H1 (cell line): ENCODE results near the gene ITGA8. TPM values are rescaled to one million over a fixed set of nuclear protein-coding genes. Genes with fewer than 3 reads are reported as not detected.

ENCODE experiments used
- CTCF ChIA-PET: fragments of 300-600 bp; sonication (Branson Sonifier 250); formaldehyde crosslinking; loops from one replicate; lab custom pipeline; 2021; ENCODE audit not compliant: partially characterized antibody; lab: Charles Lee
- POLR2A ChIA-PET: fragments of 300-600 bp; sonication (Branson Sonifier 250); formaldehyde crosslinking; loops from one replicate; lab custom pipeline; 2021; ENCODE audit warnings: inconsistent platforms; ENCODE audit not compliant: partially characterized antibody; lab: Charles Lee
- DNase-seq, 2 experiments: peaks; one replicate each; pipeline versions ENCODE4 v3.0.0 to v3.0.0-alpha.2; 2010 to 2022; ENCODE audit warnings: low spot score in 2 of 2, low read depth in 1 of 2, mixed read lengths in 1 of 2
- FAIRE-seq: peaks from 2 replicates; lab custom pipeline; 2011; peaks lifted over from hg19 to GRCh38; lab: Jason Lieb, UNC
- H2AFZ ChIP-seq: 2 replicates; pipeline ENCODE4 v1.8.1; 2012; ENCODE audit warnings: low read length, inconsistent platforms
- H2AK5ac ChIP-seq: 2 replicates; pipeline ENCODE4 v1.6.1; 2013; ENCODE audit warnings: low read depth, low read length
- H2BK120ac ChIP-seq: replicated peaks from 2 replicates; pipeline ENCODE3; 2013; ENCODE audit warnings: low read depth, low read length, inconsistent platforms
- H2BK12ac ChIP-seq: 2 replicates; pipeline ENCODE4 v1.6.1; 2013; ENCODE audit warnings: low read depth, low read length
- H2BK15ac ChIP-seq: 2 replicates; pipeline ENCODE4 v1.6.1; 2013; ENCODE audit warnings: low read length
- H2BK20ac ChIP-seq: 2 replicates; pipeline ENCODE4 v1.6.1; 2013; ENCODE audit warnings: low read length
- H2BK5ac ChIP-seq: 2 replicates; pipeline ENCODE4 v1.6.1; 2013; ENCODE audit warnings: low read depth, low read length
- H3K14ac ChIP-seq: 2 replicates; pipeline ENCODE4 v1.6.1; 2013; ENCODE audit warnings: inconsistent platforms; ENCODE audit not compliant: insufficient read length
- H3K18ac ChIP-seq: 2 replicates; pipeline ENCODE4 v1.6.1; 2013; ENCODE audit warnings: low read length; ENCODE audit errors: extremely low read depth
- H3K23ac ChIP-seq: 2 replicates; pipeline ENCODE4 v1.6.1; 2013; ENCODE audit warnings: inconsistent platforms; ENCODE audit not compliant: insufficient read length
- H3K23me2 ChIP-seq: 2 replicates; pipeline ENCODE4 v1.6.1; 2013; ENCODE audit warnings: low read depth, low read length
- H3K27ac ChIP-seq: 2 replicates; pipeline ENCODE4 v1.6.1; 2011; ENCODE audit warnings: low read depth, low read length, inconsistent platforms
- H3K27me3 ChIP-seq, 4 experiments: replicated peaks in 1 of 4; 1 replicate in 1 of 4; 2 replicates in 3 of 4; pipeline versions ENCODE4 v1.6.1 to v1.8.1; 2011 to 2013; ENCODE audit warnings: low read length in 3 of 4, mild to moderate bottlenecking in 3 of 4, inconsistent platforms in 2 of 4, mixed read lengths in 2 of 4, moderate library complexity in 1 of 4; ENCODE audit not compliant: control insufficient read depth in 3 of 4, insufficient read depth in 3 of 4; ENCODE audit errors: extremely low read depth in 1 of 4
- H3K36me3 ChIP-seq, 4 experiments: 2 replicates each; pipeline versions ENCODE4 v1.6.1 to v1.8.1; 2011 to 2013; ENCODE audit warnings: mild to moderate bottlenecking in 4 of 4, low read length in 3 of 4, moderate library complexity in 2 of 4, control low read depth in 1 of 4, inconsistent platforms in 1 of 4; ENCODE audit not compliant: insufficient read depth in 4 of 4, control insufficient read depth in 2 of 4
- H3K4ac ChIP-seq: replicated peaks from 2 replicates; pipeline ENCODE3; 2013; ENCODE audit warnings: low read length, low read depth, mixed read lengths, inconsistent platforms; ENCODE audit not compliant: insufficient read length
- H3K4me1 ChIP-seq, 4 experiments: replicated peaks in 1 of 4; 1 replicate in 1 of 4; 2 replicates in 3 of 4; pipeline versions ENCODE4 v1.6.1 to v1.8.1; 2011 to 2013; ENCODE audit warnings: low read length in 3 of 4, inconsistent platforms in 2 of 4, mixed read lengths in 1 of 4; ENCODE audit not compliant: insufficient read depth in 4 of 4, control insufficient read depth in 3 of 4
- H3K4me2 ChIP-seq, 2 experiments: 2 replicates each; pipeline versions ENCODE4 v1.6.1 to v1.8.1; 2011 to 2013; ENCODE audit warnings: low read depth in 2 of 2, low read length in 2 of 2, control low read depth in 1 of 2, inconsistent platforms in 1 of 2, mild to moderate bottlenecking in 1 of 2; ENCODE audit not compliant: insufficient read depth in 1 of 2
- H3K4me3 ChIP-seq, 4 experiments: fragments of 200-600, 300-600 bp in 1 of 4; sonication (generic), shearing (Covaris generic), sonication (Bioruptor Twin) in 1 of 4; 2 replicates each; pipeline versions ENCODE4 v1.5.1 to v1.8.1; 2011 to 2016; ENCODE audit warnings: low read length in 4 of 4, low read depth in 3 of 4, control low read depth in 2 of 4, inconsistent platforms in 2 of 4, mild to moderate bottlenecking in 2 of 4, mixed read lengths in 1 of 4, moderate library complexity in 1 of 4; ENCODE audit not compliant: insufficient read depth in 2 of 4; ENCODE audit errors: extremely low read depth in 1 of 4
- H3K56ac ChIP-seq: replicated peaks from 2 replicates; pipeline ENCODE3; 2013; ENCODE audit warnings: low read depth, mild to moderate bottlenecking, mixed read lengths, low read length, inconsistent platforms; ENCODE audit not compliant: insufficient read length
- H3K79me1 ChIP-seq: 2 replicates; pipeline ENCODE4 v1.6.1; 2013; ENCODE audit warnings: low read depth, low read length, control low read depth
- H3K79me2 ChIP-seq, 2 experiments: 2 replicates each; pipeline versions ENCODE4 v1.6.1 to v1.8.1; 2012 to 2013; ENCODE audit warnings: low read length in 2 of 2, mild to moderate bottlenecking in 2 of 2, inconsistent platforms in 1 of 2; ENCODE audit not compliant: insufficient read depth in 2 of 2, control insufficient read depth in 1 of 2
- H3K9ac ChIP-seq, 4 experiments: replicated peaks in 1 of 4; 1 replicate in 1 of 4; 2 replicates in 3 of 4; pipeline versions ENCODE4 v1.6.1 to v1.8.1; 2011 to 2013; ENCODE audit warnings: low read depth in 3 of 4, low read length in 3 of 4, control low read depth in 2 of 4, mild to moderate bottlenecking in 2 of 4, moderate library complexity in 2 of 4, inconsistent platforms in 1 of 4; ENCODE audit errors: extremely low read depth in 1 of 4
- H3K9me3 ChIP-seq, 2 experiments: 2 replicates each; pipeline versions ENCODE4 v1.6.1 to v1.8.1; 2012 to 2013; ENCODE audit warnings: mild to moderate bottlenecking in 2 of 2, moderate library complexity in 2 of 2, control low read depth in 1 of 2, inconsistent platforms in 1 of 2, low read depth in 1 of 2, low read length in 1 of 2, mixed read lengths in 1 of 2; ENCODE audit not compliant: insufficient read depth in 2 of 2
- H4K20me1 ChIP-seq, 2 experiments: replicated peaks in 1 of 2; 2 replicates each; pipeline versions ENCODE3 to v1.8.1; 2011 to 2013; ENCODE audit warnings: inconsistent platforms in 2 of 2, low read length in 2 of 2, mild to moderate bottlenecking in 1 of 2; ENCODE audit not compliant: insufficient read depth in 2 of 2, control insufficient read depth in 1 of 2
- H4K5ac ChIP-seq: 2 replicates; pipeline ENCODE4 v1.6.1; 2013; ENCODE audit warnings: low read length, low read depth, mixed read lengths, inconsistent platforms; ENCODE audit not compliant: insufficient read length
- H4K8ac ChIP-seq: 2 replicates; pipeline ENCODE4 v1.8.0; 2013; ENCODE audit warnings: mild to moderate bottlenecking, moderate library complexity, low read length, inconsistent platforms; ENCODE audit not compliant: insufficient read depth; ENCODE audit errors: extremely low read depth
- H4K91ac ChIP-seq: replicated peaks from 2 replicates; pipeline ENCODE3; 2013; ENCODE audit warnings: low read length, mixed read lengths, inconsistent platforms; ENCODE audit not compliant: insufficient read length
- BCL11A ChIP-seq, 2 experiments: IDR thresholded peaks; one replicate each; pipeline ENCODE4 v1.6.1; 2011; ENCODE audit warnings: low read depth in 2 of 2, low read length in 2 of 2, mild to moderate bottlenecking in 2 of 2
- CREB1 ChIP-seq: IDR thresholded peaks from 2 replicates; pipeline ENCODE4 v1.6.1; 2012; ENCODE audit warnings: inconsistent platforms
- CTBP2 ChIP-seq: IDR thresholded peaks from 2 replicates; pipeline ENCODE4 v1.7.0; 2011; ENCODE audit warnings: borderline replicate concordance, mild to moderate bottlenecking, moderate library complexity, mixed read lengths, low read length; ENCODE audit not compliant: insufficient read depth, insufficient read length
- JUN ChIP-seq: IDR thresholded peaks from 2 replicates; pipeline ENCODE4 v1.6.1; 2011; ENCODE audit warnings: low read depth, mild to moderate bottlenecking, improper control_type of control experiment, low read length
- KDM5A ChIP-seq: fragments of 200-600 bp; IDR thresholded peaks from 2 replicates; pipeline ENCODE4 v1.7.1; 2012; ENCODE audit warnings: mild to moderate bottlenecking, low read length, inconsistent platforms, mixed read lengths
- SAP30 ChIP-seq: fragments of 300-600 bp; sonication (generic); IDR thresholded peaks from 2 replicates; pipeline ENCODE4 v1.7.1; 2012; ENCODE audit warnings: low read length, moderate library complexity, mild to moderate bottlenecking, inconsistent platforms; ENCODE audit not compliant: insufficient read depth, insufficient replicate concordance
- SRF ChIP-seq: IDR thresholded peaks from 2 replicates; pipeline ENCODE4 v1.6.1; 2011; ENCODE audit warnings: mild to moderate bottlenecking, low read depth, low read length, moderate library complexity
- WGBS, 2 experiments: shearing (Covaris generic) in 1 of 2; methylation state at CpG; one replicate each; pipeline versions ENCODE4 v1.1.6 to v1.1.7; 2013 to 2015; ENCODE audit warnings: low lambda C conversion rate in 2 of 2, mixed read lengths in 2 of 2, inconsistent platforms in 1 of 2, low coverage in 1 of 2, missing lambda C conversion rate in 1 of 2; ENCODE audit not compliant: insufficient replicate concordance in 2 of 2, insufficient coverage in 1 of 2, insufficient read length in 1 of 2; ENCODE audit errors: extremely low coverage in 1 of 2, missing lambda C conversion rate in 1 of 2; 5-methylcytosine and 5-hydroxymethylcytosine counted together
- polyA plus RNA-seq, 7 experiments: library from polyadenylated mRNA; depleted of rRNA in 3 of 7; stranded (reverse) in 5 of 7; unstranded in 2 of 7; fragments of >200 nt in 5 of 7; fragments of 200-250 nt in 2 of 7; gene quantifications; 1 replicate in 5 of 7; 2 replicates in 1 of 7; 4 replicates in 1 of 7; pipeline versions ENCODE4 v1.2.1 to v1.2.3, GENCODE V29; 2011 to 2013; ENCODE audit warnings: missing spikeins in 2 of 7, mixed read lengths in 2 of 7
- total RNA-seq: library from RNA; stranded (reverse); fragmentation: NEBNext Ultra II Directional; extraction: Animal tissue kit (Norgen Biotek cat#: 25700); gene quantifications from 2 replicates; pipeline ENCODE4 v1.2.1, GENCODE V29; 2021
- TF ChIP-seq, protein P1 (sequence below): IDR thresholded peaks from 2 replicates; pipeline ENCODE4 v1.6.1; 2012; ENCODE audit warnings: inconsistent platforms
- TF ChIP-seq, protein P2 (sequence below): IDR thresholded peaks from 2 replicates; pipeline ENCODE4 v1.6.1; 2011; ENCODE audit warnings: low read length, improper control_type of control experiment

The ITGA8 gene
- total and polyA plus RNA-seq, 2 of the 8 experiments (the other 6 are each of a cell fraction or from before 2014, with no cell fraction given), result not detected

DNA sequence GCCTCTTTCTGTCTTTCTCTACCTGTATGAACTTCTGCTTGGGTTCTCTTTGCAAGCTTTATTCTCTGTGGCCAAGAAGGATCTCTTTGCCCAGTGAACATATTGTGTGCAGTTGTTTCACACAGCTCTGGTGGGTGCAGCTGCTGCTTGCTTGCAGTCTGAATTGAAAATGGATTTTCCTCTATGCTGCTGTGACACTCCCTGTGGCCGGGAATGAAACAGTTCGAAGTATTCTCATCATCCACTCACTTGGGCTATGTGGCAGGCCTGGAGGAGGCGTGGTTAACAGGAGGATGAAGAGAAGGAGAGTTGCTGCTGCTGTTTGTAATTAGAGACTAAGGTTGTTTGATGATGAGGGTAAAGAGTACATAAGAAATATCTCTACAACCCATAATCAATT lies 28.4 kb upstream of the ITGA8 start:
- H2BK5ac ChIP-seq, result no peak overlapping the region
- H4K91ac ChIP-seq, result no peak overlapping the region
- no peak overlapping the region for H2BK120ac ChIP-seq
- H3K4me3 ChIP-seq, result no peak overlapping the region
- H4K5ac ChIP-seq, result no peak overlapping the region
- TF ChIP-seq, protein P1, sequence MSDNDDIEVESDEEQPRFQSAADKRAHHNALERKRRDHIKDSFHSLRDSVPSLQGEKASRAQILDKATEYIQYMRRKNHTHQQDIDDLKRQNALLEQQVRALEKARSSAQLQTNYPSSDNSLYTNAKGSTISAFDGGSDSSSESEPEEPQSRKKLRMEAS, result no peak
- TF ChIP-seq KDM5A (no peak), SRF (no peak), SAP30 (no peak), CREB1 (no peak), BCL11A (IDR thresholded peaks at IDR 0.05; ENCODE audit: low read depth in 2 of 2, low read length in 2 of 2) (no peak), CTBP2 (no peak), JUN (no peak)
- TF ChIP-seq, protein P2, sequence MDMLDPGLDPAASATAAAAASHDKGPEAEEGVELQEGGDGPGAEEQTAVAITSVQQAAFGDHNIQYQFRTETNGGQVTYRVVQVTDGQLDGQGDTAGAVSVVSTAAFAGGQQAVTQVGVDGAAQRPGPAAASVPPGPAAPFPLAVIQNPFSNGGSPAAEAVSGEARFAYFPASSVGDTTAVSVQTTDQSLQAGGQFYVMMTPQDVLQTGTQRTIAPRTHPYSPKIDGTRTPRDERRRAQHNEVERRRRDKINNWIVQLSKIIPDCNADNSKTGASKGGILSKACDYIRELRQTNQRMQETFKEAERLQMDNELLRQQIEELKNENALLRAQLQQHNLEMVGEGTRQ, result no peak
- POLR2A ChIA-PET, result no interaction called here
- H3K27me3 ChIP-seq, result no peaks in the 10 kb centered on the region
- H2BK15ac ChIP-seq, result no peak overlapping the region
- H3K14ac ChIP-seq, result no peak overlapping the region
- WGBS, 2 experiments, result 83% methylated on average over 3 of the region's 3 CpGs; no CpG with 5 or more reads in 1 of the 2 experiments
- no peak overlapping the region for H3K56ac ChIP-seq
- H3K18ac ChIP-seq, result no peak overlapping the region
- H3K27ac ChIP-seq, result no peak overlapping the region
- FAIRE-seq (no peak), DNase-seq (no peak)
- no peak overlapping the region for H3K9ac ChIP-seq
- no peak overlapping the region for H2AK5ac ChIP-seq
- no peak overlapping the region for H3K23ac ChIP-seq
- no peaks in the 10 kb centered on the region for H3K79me1 ChIP-seq
- H3K4me2 ChIP-seq, result no peak overlapping the region
- CTCF ChIA-PET, result no interaction called here
- no peaks in the 10 kb centered on the region for H3K36me3 ChIP-seq
- H3K4ac ChIP-seq, result no peak overlapping the region
- no peak overlapping the region for H4K8ac ChIP-seq
- no peaks in the 10 kb centered on the region for H3K23me2 ChIP-seq
- H2BK20ac ChIP-seq, result no peak overlapping the region
- no peaks in the 10 kb centered on the region for H3K9me3 ChIP-seq
- H3K4me1 ChIP-seq, result no peaks in the 10 kb centered on the region
- H2AFZ ChIP-seq, result no peak overlapping the region
- H4K20me1 ChIP-seq, result no peaks in the 10 kb centered on the region
- H3K79me2 ChIP-seq, result no peaks in the 10 kb centered on the region
- H2BK12ac ChIP-seq, result no peak overlapping the region
